ENCODE results near the gene MEI1. TPM values are rescaled to one million over a fixed set of nuclear protein-coding genes. Genes with fewer than 3 reads are reported as not detected.

The MEI1 gene, protein sequence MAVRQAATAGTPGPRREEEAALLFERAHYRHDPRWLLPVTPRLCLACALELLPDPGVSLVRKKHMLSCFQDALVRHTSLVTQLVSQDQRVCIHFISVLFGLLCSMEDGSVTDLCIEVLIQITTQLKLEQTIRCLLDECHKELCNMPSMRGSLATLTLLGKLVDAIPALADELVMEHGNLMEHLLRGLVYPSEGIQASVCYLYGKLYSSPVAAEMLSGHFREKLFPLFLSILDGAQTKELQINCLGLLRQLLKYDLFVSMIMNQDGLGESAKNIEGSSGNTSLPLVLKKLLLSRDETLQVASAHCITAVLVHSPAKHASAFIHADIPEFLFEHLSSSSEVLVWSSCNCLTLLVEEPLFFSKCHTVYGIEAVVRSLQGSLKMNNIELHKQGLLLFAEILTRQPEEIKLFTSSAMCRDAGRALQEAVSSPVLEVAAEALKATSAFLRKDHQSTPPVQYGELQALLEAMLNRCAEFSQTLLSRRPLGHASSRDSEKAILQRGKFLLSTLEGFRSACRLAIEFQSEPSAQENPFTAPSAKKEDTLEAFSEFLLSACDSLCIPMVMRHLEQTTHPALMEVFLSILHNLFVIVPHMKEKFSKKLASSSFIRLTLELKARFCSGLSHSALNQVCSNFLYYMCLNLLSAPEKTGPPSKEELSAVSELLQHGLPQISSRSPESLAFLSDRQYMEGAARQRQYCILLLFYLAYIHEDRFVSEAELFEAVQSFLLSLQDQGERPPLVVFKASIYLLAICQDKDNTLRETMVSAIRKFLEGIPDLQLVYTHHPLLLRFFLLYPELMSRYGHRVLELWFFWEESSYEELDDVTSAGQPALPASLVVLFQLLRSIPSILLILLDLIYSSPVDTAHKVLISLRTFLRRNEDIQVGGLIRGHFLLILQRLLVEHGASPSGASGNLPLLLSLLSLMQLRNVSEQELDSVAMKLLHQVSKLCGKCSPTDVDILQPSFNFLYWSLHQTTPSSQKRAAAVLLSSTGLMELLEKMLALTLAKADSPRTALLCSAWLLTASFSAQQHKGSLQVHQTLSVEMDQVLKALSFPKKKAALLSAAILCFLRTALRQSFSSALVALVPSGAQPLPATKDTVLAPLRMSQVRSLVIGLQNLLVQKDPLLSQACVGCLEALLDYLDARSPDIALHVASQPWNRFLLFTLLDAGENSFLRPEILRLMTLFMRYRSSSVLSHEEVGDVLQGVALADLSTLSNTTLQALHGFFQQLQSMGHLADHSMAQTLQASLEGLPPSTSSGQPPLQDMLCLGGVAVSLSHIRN
- 1.4 and 4.3 TPM in 2 replicates for total RNA-seq

GRCh38 chr22:41699264-41700107 lies at the start of gene MEI1:
TSS of gene MEI1 (plus strand) at chr22:41699503. CDS start at chr22:41699539, 36 bp downstream.

DNA sequence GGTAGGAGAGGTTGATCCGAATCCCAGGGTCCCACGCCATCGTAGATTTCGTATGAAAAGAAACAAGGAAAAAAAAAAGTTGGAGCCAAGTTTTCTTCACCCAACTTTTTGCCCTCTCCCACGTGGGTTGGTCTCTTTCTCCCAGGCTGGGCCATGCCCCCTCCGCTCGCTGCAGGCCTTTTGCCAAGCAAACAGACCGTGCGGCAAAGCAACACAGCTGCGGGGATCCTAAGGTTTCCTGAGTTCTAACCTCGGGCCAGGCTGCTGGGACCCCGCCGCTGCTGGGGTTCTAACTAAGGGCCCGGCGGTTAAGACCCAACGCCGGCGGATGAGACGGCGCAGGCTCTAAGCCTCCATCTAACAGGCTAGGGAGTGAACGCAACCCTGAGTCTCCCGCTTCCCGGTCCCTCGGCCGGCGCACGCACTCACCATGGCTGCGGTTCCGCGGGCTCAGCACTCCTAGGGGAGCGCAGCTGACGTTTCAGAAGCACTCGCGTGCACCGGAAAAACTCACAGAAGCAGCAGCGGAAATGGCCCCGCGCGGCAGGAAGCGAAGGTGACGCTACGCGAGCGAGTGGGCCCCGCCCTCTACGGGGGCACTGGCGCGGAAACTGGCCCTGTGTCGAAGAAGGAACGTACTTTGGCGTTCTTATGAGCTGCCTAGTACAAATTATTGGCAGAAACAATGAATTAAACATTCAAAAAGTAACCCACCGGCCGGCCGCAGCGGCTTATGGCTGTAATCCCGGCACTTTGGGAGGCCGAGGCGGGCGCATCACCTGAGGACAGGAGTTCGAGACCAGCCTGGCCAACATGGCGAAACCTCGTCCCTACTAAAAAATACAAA lies 10.7 kb upstream of the MEI1 start, which contains the start of gene SNU13:
Gene SNU13 (minus strand): TSS at position 503 of the 847 bp plus-strand sequence. CDS start 71 bp downstream, at position 432.

GRCh38 chr22:41800348-41801146 lies 101.2 kb downstream of the MEI1 start, which contains the start of gene CCDC134:
TSS of gene CCDC134 (plus strand) at chr22:41800679. CDS start at chr22:41808891, 8,212 bp downstream.

GRCh38 chr22:41832553-41833368 lies 133.5 kb downstream of the MEI1 start, which contains the start of gene SREBF2:
TSS of gene SREBF2 (plus strand) at chr22:41833105. CDS start at chr22:41833271, 166 bp downstream.

Small RNAs within 50 kb of the gene (small RNA-seq; reads per million reads assigned to genes)
- gene HMGN2P10 (not detected), gene RF00019 (not detected), gene RNU6-476P (0.28 reads per million), gene RNU6ATAC22P (not detected)

Other genes starting within 250 kb of the MEI1 start
- gene PHF5A, start 230.8 kb upstream of the MEI1 start, total RNA-seq, result 54.1 and 63.7 TPM in 2 replicates
- gene ACO2, start 230.4 kb upstream of the MEI1 start, total RNA-seq, result 62.4 and 76.7 TPM in 2 replicates
- gene POLR3H, start 155.0 kb upstream of the MEI1 start, total RNA-seq, result 17.3 and 19.4 TPM in 2 replicates
- gene CSDC2, start 138.5 kb upstream of the MEI1 start, total RNA-seq, result not detected in 2 replicates
- 3.9 and 5.6 TPM in 2 replicates for gene PMM1, start 109.7 kb upstream of the MEI1 start, total RNA-seq
- gene DESI1, start 78.5 kb upstream of the MEI1 start, total RNA-seq, result 43.0 and 53.8 TPM in 2 replicates
- 406 and 442 TPM in 2 replicates for gene XRCC6, start 78.2 kb upstream of the MEI1 start, total RNA-seq
- 67.4 and 87.7 TPM in 2 replicates for gene SNU13, start 10.6 kb upstream of the MEI1 start, total RNA-seq
- 7.6 and 7.7 TPM in 2 replicates for gene CCDC134, start 101.2 kb downstream of the MEI1 start, total RNA-seq
- 83.4 and 113 TPM in 2 replicates for gene SREBF2, start 133.6 kb downstream of the MEI1 start, total RNA-seq
- gene SHISA8, start 215.6 kb downstream of the MEI1 start, total RNA-seq, result not detected in 2 replicates
- 0.13 and 0.14 TPM in 2 replicates for gene TNFRSF13C, start 227.3 kb downstream of the MEI1 start, total RNA-seq
- 19.7 and 26.7 TPM in 2 replicates for gene CENPM, start 247.6 kb downstream of the MEI1 start, total RNA-seq